NCI-H1105 (cell line): ENCODE results near the gene EPC1.
"Not testable (repeated sequence)": the region's sequence is repeated elsewhere in the genome, so short reads cannot be mapped to it uniquely, and the experiment has no call there.

Experiments
- DNase-seq: peaks from one replicate; lab custom pipeline; 2025; lab: John Stamatoyannopoulos, UW

EPC1 gene

DNA sequence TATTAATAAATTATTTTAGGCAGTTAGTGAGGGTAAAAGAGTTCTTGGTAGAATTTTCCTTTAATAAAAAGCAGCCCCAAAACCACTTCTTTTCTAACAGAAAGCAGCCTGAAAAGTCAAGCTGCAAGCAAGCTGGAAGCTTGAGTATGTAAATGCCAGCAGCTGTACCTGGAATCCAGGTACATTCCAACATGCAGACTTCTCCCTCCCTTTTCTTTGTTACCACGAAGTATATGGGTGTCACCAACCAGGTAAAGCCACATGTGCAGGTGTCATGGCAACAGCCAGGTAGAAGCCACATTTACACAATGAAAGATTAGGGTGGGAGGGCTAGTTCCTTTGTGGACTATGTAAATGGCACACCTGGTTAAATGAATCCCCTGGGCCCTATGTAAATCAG, 114.6 kb downstream of the EPC1 start:
- DNase-seq: no peak

DNA sequence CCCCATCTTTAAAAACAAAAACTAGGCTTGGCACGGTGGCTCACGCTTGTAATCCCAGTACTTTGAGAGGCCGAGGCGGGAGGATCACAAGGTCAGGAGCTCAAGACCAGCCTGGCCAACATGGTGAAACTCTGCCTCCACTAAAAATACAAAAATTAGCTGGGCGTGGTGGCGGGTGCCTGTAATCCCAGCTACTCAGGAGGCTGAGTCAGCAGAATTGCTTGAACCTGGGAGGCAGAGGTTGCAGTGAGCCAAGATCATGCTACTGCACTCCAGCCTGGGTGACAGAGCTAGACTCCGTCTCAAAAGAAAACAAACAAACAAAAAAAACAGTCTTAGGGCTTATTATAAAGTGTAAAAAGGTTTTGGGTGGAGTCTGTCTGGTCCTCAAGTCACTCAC, 117.2 kb downstream of the EPC1 start:
- DNase-seq: not testable (repeated sequence)

DNA sequence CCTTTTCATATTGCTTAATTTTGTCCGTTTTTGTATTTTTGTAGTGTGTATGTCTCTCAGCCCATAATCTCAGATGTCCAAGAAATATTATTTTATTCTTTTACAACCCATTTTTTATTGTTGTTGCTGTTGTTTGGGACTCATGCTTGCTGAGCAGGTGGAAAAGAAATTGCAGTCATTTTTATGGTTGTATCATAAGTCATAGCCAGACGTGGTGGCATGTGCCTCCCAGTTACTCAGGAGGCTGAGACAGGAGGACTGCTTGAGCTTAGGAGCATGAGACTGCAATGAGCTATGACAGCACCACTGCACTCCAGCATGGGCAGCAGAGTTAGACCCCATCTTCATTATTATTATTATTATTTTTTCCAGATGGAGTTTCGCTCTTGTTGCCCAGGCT, 117.8 kb downstream of the EPC1 start:
- DNase-seq: no peak

DNA sequence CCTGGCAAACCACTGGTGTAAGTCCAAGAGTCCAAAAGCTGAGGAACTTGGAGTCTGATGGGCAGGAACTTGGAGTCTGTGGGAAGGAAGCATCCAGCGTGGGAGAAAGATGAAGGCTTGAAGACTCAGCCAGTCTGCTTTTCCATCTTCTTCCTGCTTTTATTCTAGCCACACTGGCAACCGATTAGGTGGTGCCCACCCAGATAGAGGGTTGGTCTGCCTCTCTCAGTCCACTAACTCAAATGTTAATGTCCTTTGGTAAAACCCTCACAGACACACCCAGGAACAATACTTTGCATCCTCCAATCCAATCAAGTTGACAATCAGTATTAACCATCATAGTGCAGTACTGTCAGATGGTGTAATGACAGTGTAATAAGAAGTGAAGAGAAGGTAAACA, 119.2 kb downstream of the EPC1 start:
- no peak for DNase-seq

DNA sequence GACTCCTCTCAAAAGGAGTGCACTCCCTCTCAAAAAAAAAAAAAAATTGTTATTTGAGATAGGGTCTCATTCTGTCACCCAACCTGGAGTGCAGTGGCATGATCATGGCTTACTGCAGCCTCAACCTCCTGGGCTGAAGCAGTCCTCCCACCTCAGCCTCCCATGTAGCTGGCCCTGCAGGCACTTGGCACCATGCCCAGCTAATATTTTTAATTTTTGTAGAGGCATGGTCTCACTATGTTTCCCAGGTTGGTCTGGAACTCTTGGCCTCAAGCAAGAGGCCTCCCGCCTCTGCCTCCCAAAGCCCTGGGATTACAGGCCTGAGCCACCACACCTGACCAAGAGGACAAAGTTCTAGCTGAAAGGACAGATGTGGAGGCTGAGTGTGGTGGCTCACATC, 120.3 kb downstream of the EPC1 start:
- DNase-seq: no peak

DNA sequence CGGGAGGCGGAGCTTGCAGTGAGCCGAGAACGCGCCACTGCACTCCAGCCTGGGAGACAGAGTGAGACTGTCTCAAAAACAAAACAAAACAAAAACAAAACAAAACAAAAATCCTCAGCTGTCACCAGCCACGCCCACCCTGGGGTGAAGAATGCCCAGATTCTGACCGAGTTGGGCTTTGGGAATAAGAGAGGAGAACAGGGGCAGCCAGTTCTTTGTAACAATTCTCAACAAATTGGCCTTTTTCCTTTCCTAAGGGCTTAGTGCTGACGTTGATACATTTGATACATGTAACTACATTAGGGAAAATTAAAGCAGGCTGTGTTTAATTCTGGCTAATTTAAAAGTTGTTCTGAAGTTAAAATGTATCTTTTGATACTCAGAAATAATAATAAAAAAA, 121.0 kb downstream of the EPC1 start:
- no peak for DNase-seq

DNA sequence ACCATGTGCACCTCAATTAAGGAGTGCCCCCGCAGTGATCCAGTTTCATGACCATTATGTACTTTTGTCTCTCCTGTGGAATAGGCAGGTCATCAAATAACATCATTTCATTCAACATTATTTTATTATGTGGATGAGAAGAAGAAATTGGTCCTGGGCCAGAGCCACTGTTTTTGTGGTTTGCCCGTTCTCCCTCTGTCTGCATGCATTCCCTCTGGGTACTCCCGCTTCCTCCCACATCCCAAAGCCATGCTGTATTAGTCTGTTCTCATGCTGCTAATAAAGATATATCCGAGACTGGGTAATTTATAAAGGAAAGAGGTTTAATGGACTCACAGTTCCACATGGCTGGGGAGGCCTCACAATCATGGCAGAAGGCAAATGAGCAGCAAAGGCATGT, 124.6 kb downstream of the EPC1 start:
- not testable (repeated sequence) for DNase-seq

DNA sequence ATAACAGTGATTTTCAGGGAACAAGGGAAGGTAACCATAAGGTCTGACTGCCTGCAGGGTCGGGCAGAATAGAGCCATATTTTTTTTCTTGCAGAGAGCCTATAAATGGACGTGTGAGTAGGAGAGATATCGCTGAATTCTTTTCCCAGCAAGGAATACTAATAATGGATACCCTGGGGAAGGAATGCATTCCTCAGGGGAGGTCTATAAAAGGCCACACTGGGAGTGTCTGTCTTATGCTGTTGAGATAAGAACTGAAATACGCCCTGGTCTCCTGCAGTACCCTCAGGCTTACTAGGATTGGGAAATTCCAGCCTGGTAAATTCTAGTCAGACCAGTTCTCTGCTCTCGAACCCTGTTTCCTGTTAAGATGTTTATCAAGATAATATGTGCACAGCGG, 127.8 kb downstream of the EPC1 start:
- not testable (repeated sequence) for DNase-seq

DNA sequence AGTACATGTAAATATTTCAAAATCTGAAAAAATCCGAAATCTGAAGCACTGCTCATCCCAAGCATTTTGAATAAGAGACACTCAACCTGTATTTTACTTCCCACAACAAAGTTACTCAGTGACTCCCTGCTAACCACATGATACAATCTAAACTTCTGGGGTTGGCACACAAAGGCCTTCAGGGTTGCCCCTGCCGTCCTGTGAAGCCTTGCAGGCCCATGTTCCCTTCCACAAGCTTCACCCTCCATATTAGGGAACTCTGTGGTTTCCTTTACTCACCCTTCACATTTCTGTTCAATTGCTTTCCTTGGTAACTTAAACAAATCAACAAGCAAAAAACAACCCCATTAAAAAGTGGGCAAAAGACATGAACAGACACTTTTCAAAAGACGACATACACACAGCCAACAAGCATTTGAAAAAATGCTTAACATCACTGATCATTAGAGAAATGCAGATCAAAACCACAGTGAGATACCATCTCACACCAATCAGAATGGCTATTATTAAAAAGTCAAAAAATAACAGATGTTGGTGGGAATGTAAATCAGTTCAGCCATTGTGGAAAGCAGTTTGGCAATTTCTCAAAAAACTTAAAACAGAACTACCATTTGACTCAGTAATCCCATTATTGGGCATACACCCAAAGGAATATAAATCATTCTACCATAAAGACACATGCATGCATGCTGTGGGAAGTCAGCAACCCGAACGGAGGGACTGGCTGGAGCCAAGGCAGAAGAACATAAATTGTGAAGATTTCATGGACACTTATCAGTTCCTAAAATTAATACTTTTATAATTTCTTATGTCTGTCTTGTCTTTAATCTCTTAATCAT, 128.5 kb downstream of the EPC1 start:
- not testable (repeated sequence) for DNase-seq
